Hypothalamus (tissue), 51 donors: ENCODE results near the gene CHRNA9.
"Not testable (repeated sequence)": the region's sequence is repeated elsewhere in the genome, so short reads cannot be mapped to it uniquely, and the experiment has no call there.

Experiments
- DNase-seq, 51 donors: peaks; one replicate each; lab custom pipeline; 2025; lab: John Stamatoyannopoulos, UW

The CHRNA9 gene, protein sequence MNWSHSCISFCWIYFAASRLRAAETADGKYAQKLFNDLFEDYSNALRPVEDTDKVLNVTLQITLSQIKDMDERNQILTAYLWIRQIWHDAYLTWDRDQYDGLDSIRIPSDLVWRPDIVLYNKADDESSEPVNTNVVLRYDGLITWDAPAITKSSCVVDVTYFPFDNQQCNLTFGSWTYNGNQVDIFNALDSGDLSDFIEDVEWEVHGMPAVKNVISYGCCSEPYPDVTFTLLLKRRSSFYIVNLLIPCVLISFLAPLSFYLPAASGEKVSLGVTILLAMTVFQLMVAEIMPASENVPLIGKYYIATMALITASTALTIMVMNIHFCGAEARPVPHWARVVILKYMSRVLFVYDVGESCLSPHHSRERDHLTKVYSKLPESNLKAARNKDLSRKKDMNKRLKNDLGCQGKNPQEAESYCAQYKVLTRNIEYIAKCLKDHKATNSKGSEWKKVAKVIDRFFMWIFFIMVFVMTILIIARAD

DNA sequence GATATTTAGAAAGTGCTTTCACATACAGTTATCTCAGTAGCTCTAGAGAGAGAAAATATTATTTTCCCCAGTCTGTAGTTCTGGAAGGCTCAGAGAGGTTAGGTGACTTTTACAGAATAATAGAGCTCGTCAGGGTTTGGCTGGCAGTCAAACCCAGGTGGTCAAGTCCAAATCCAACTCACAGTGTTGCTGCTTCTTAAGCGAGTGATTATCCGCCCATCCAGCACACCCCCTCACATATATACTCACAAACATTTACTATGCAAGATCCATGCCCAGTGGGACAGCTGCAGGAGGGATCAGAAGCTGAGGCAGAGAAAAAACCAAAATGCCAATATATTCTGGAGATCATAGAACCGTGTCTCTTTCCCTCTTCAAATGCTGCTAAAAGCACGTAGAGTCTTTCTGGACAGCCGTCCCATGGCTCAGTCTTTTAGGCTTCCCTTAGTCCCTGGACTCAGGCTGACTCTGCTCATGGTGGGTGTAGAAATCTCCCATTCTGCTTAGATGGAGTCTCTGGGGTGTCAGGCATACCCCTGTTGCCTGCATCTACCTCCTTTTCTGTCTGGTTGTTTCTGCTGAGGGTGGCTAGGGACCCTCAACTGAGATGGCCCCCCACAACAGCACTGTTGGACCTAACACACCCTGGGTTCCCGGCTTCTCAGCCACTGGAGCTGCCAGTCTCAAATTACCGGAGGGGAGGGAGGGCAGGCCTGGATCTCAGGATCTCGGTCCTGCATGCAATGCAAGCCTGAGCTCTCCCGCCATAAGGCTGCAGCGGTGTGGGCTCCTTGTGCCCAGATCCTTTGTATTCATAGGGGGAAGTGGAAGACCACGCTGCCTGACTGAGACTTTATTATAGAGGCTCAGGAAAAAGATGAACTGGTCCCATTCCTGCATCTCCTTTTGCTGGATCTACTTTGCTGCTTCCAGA is at the start of gene CHRNA9:
Gene CHRNA9, plus strand, starts transcription at position 743 of the 934 bp plus-strand sequence. Its CDS starts 135 bp downstream, at position 878.
- DNase-seq, result no peak

DNA sequence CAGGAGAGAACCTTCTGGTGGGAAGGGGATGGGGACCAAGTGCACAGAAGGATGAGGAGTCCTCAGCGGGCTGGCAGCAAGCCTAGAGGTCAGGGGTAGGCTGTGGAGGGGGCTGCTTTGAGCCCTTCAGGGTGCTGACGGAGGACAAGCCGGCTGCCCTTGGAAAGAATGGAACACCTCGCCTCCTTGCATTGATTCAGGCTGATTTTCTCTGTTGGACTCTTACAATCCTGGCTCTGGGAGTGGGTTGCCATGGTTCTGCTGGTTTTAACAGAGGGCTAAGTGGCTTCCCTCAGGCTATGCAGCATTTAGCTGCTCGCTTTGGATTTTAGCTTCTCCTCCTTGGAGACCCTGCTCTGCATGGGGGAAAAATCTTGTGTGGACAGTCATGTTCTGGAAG is 49.4 kb upstream of the CHRNA9 start:
- DNase-seq, result peak in 2 of 51 donors; percentile 3 to 9

DNA sequence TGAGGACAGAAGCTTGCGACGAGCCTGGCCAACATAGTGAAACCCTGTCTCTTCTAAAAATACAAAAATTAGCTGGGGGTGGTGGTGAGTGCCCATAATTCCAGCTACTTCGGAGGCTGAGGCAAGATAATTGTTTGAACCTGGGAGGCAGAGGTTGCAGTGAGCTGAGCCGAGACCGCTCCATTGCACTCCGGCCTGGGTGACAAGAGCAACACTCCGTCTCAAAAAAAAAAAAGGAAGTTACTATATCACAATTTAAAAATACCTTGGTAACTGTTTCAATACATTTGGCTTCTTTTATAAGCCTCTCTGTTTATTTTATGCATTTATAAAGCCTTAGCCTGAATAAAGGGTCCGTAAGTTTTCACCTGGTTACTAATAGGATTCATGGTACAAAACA is 46.6 kb upstream of the CHRNA9 start:
- DNase-seq, result no peak

DNA sequence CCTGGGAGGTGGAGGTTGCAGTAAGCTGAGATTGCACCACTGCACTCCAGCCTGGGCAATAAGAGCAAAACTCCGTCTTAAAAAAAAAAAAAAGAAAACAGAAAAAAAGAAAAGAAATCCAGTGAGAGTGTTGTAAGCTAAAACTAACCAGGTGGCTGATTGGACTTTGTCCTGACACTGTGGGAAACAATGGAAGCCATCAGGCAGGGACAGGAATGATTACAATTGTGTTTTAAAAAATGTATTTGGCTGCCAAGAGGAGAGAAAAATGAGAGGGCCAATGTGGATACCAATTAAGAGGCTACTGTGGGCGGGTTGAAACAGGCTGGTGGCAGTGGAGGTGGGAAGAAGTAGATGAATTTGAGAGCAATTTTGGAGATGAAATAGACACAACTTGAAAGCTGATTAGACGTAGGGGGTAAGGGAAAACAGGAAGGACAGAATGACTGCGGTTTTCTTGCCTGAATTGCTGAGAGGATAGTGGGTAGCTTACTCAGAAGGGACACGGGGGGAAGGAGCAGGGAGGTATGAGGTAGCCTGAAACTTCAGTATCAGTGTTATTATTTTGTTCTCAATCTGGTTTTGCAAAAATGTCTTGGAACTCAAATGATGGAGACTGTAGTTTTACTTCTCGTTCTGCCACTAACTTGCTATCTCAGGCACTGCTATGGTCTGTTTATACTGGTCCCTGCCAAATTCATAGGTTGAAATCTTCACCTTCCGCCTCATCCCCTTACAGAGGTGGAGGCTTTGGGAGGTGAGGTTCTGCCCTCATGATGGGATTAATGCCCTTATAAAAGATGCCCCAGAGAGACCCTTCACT is 45.6 kb upstream of the CHRNA9 start:
- DNase-seq, result no peak

DNA sequence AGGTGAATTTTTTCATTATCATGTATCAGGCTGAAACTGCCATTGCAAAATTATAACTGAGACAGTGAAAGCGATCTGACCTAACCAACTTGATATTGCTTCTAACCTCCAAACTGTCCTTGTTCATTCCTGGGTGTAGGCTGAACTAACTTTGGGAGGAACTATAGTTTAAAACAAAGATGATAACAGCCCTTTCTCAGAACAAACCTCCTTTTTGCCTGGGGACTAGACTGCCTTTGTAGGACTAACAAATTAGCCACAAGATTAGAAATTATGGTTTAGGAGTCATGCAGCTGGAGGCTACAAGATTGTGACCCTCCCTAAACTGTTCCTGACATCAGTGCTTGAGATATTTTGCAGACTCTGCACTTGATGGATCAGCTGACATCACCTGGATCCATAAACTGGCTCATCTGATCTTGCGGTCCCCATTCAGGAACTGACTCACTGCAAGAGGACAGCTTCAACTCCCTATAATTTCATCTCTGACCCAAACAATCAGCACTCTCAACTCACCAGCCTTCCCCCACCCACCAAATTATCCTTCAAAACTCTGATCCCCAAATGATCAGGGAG is 44.4 kb upstream of the CHRNA9 start:
- DNase-seq, result not testable (repeated sequence)

DNA sequence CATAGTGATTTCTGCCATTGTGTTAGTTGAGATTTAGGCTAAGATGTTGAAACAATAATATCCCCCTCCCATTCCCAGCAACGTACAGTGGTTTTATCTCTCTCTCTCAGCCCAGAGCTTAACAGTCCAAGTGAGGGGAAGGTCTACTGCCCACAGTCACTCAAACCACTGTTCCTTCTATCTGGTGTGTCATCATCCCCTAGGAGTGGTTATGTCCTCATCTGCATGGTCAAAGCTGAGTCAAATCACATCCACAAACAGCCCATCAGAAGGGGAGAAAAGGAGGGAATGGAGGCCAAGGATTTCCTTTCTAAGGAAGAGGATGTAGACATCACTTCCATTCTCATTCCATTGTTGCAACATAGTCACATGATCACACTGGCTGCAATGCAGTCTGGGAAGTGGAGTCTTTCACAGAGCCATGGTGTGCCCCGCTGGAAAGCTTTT is 42.8 kb upstream of the CHRNA9 start:
- no peak for DNase-seq

DNA sequence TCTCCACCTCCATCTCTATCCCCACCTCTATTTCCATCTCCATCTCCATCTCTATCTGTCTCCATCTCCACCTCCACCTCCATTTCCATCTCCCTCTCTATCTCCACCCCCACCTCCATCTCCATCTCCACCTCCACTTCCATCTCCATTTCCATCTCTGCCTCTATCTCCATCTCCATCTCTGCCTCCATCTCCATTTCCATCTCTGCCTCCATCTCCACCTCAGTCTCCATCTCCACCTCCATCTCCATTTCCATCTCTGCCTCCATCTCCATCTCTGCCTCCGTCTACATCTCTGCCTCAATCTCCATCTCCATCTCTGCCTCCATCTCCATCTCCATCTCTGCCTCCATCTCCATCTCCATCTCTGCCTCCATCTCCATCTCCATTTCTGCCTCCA is 40.8 kb upstream of the CHRNA9 start:
- no peak for DNase-seq

DNA sequence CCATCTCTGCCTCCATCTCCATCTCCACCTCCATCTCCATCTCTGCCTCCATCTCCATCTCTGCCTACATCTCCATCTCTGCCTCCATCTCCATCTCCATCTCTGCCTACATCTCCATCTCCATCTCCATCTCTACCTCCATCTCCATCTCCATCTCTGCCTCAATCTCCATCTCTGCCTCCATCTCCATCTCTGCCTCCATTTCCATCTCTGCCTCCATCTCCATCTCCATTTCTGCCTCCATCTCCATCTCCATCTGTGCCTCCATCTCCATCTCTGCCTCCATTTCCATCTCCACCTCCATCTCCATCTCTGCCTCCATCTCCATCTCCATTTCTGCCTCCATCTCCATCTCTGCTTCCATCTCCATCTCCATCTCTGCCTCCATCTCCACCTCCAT is 40.1 kb upstream of the CHRNA9 start:
- not testable (repeated sequence) for DNase-seq

DNA sequence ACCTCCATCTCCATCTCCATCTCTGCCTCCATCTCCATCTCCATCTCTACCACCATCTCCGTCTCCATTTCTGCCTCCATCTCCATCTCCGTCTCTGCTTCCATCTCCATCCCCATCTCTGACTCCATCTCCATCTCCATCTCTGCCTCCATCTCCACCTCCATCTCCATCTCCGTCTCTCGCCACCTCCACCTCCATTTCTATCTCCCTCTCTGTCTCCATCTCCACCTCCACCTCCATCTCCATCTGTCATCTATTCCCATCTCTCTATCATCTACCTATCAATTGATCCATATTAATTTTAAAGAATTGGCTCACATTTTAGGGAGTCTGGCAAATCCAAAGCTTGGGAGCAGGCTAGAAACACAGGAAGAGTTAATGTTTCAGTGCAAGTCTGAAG is 39.6 kb upstream of the CHRNA9 start:
- no peak for DNase-seq

DNA sequence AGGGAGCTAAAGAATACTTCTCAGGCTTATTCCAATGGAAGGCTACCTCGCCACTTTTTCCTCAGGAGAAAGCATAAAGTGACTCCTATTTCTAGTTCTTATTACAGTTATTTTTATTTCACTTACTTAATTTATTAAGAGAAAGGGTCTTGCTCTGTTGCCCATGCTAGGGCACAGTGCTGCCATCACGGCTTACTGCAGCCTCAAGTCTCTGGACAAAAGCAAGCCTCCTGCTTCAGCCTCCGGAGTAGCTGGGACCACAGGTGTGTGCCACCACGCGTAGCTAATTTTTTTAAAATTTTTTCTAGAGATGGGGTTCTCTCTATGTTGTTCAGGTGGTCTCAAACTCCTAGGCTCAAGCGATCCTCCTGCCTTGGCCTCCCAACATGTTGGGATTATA is 36.0 kb upstream of the CHRNA9 start:
- no peak for DNase-seq

DNA sequence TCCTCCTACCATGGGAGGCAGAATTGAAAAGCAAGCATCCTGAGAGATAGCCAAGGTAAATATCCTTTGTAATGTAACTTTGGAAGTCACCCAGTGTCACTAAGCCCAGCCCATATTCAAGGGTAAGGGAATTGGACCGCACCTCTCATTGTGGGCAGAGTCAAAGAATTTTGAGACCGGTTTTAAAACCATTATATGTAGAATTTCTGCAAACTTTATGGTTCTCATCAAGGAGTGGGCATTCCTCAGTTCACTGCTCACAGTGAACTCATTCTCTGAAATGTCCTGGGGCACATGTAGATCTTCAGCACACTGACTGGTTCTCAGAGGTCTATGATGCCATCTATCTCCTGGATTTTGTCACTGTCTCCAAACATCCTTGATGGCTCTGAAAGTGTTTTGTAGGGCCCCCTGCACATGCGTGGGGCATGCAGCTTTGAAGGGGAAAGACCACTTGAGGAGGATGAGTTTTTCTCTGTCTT is 35.3 kb upstream of the CHRNA9 start:
- no peak for DNase-seq

DNA sequence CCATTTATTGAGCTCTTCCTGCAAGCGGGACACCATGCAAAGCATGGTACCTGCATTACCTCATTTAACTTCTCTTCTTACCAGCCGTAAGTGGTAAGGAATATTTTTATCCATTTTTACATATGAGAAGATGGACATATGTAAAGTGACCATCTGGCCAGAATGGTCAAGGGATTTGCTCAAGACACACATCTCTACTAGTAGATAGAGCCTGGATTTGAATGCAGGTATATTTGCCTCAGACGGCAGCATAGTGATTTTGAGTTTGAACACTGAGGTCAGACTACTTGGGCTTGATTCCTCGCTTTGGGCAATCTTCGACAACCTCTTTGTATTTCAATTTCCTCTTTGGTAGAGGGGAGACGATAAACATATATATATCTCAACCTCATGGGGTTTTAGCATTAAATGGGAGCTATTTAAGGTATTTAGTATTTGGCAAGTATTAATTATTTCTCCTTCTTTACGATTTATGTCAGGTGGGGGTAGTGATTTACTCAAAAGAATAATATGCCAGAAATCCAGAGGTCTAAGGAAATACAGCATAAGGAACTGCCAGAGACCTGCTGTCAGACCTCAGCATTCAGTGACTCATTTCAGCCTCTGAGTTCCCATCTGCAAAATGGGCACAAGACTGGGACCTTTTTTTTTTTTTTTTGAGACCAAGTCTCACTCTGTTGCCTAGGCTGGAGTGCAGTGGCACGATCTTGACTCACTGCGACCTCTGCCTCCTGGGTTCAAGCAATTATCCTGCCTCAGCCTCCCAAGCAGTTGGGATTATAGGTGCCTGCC is 34.6 kb upstream of the CHRNA9 start:
- no peak for DNase-seq

DNA sequence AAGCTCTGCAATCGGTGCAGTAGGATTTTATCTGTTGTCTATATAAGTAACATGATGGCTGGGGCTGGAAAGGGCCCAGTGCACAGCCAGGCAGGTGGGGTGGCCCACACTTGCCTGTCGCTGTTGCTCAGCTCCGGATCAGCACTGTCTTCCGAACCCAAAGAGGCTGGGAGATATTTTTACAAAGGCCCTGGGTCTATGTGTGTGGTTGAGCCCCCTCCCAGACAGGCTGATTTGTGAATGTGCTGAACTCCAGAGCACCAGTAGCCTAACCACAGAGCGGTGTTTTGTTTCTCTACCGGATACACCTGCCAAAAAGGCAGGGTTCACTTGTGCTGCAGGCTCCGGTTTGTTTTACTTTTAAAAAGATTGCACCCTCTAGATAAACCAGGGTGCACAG is 33.5 kb upstream of the CHRNA9 start:
- no peak for DNase-seq

DNA sequence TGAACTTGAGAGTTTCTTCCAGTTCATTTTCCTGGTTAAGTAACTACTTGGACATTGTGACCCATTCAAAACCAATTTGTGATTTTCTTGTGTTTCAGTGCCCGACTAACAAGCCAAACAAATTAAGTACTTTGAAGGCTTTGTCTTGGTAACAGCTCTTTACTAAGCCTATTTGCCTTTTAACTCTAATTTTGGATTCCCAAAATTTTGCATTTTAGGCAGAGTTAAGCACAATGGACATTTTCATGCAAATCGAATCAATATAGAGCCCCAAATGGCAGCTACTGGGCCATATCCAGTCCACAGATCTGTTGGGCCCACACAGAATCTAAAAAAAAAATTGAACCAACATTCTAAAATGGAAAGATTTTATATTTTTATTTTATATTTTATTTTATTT is 31.4 kb upstream of the CHRNA9 start:
- no peak for DNase-seq

DNA sequence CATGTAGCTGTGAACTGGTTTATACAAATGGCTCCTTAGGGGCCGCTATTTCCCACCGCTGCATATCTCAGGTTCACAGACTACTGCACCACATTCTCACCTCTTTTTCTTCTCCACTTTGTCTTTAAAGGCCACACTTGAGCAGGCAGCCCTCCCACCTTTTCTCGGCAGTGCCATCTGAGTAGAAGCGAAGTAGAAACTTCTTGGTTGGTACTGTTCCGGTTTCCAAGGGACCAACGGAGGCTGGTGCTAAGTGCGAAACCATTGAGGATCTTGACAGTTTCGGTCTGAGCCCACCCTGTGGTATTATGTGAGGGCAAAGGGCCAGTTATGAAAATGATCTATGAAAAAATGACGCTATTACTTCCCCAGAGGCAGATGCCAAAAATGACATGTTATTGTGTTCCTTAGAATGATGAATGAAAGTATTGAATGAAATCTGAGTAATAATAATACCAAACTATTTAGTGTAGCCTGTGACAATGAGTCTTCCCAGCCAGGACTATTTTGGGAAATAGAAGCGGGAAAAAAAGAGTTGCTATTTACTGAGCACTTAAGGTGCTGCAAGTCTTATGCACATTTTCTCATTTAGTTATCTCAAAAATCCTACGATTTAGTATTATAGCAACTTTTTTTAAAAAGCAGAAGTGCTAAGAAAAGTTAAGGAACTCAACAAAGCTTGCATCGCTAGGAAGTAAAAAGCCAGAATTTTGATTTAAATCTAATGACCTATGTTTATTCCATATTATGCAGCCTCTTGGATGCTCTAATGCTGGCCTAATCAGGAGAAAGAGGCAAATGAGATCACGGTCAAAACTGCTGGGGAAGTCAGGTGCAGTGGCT is 29.6 kb upstream of the CHRNA9 start:
- DNase-seq, result no peak

DNA sequence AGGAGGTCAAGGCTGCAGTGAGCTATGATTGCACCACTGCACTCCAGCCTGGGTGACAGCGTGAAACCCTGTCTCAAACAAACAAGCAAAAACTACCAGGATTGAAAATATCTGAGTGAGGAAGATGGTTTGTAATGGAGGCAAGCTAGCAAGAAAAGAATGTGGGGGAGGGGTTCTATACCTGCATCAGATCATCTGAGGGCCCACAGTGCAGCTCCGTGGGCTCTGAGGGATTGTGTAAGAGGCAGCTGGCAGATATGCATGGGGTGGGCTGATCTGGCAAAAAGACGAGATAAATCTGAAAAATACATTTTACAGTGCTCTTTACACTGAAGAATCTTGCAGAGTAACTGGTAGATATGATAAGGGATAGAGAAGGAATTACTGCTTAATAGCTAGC is 28.9 kb upstream of the CHRNA9 start:
- DNase-seq, result no peak

DNA sequence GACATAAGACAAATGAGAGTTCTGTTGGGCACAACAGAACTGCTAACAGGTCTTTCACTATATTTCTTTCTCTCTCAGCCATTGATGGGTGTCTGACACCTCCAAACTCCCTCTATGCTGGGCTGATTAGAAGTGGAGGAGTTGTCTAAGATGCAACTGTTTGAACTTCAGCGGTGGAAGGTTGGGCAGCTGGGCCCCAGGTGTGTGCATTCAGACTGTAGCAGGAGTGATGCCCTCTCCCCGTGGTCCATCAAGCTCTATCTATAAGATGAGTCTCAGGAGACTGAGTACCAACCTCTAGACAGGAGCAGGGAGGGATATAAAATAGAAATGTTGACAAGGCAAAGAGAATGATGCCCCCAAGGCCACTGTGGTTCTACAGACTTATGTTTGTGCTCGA is 28.2 kb upstream of the CHRNA9 start:
- no peak for DNase-seq
